GM19467 (cell line): ENCODE measurements around the gene KLF13.

Experiments
- ATAC-seq: cut with Tn5 transposase; IDR thresholded peaks from one replicate; pipeline ENCODE4 v1.9.1; 2021; ENCODE audit warnings: mild to moderate bottlenecking, moderate library complexity; ENCODE audit not compliant: unreplicated experiment

KLF13 gene

GRCh38 chr15:31377030-31377429 is 50.4 kb downstream of the KLF13 start:
- ATAC-seq = no peak

GRCh38 chr15:31378363-31378903 is 51.8 kb downstream of the KLF13 start:
- ATAC-seq = no peak

- no peak for ATAC-seq
Measured at GRCh38 chr15:31379042-31379441, 52.4 kb downstream of the KLF13 start.

GRCh38 chr15:31379577-31379976 is 52.9 kb downstream of the KLF13 start:
- ATAC-seq = no peak

- no peak for ATAC-seq
Measured at GRCh38 chr15:31381801-31382712, 55.4 kb downstream of the KLF13 start.

GRCh38 chr15:31382713-31383045 is 56.0 kb downstream of the KLF13 start:
- ATAC-seq = no peak

- ATAC-seq = no peak
Measured at GRCh38 chr15:31383139-31383538, 56.5 kb downstream of the KLF13 start.

GRCh38 chr15:31384568-31384967 is 57.9 kb downstream of the KLF13 start:
- no peak for ATAC-seq

- ATAC-seq = no peak
Measured at GRCh38 chr15:31385736-31386135, 59.1 kb downstream of the KLF13 start.

GRCh38 chr15:31387092-31387478 is 60.5 kb downstream of the KLF13 start:
- ATAC-seq = no peak

GRCh38 chr15:31387479-31388118 is 61.0 kb downstream of the KLF13 start:
- no peak for ATAC-seq

- no peak for ATAC-seq
Measured at GRCh38 chr15:31389576-31389975, 62.9 kb downstream of the KLF13 start.

- ATAC-seq = no peak
Measured at GRCh38 chr15:31390029-31390428, 63.4 kb downstream of the KLF13 start.

GRCh38 chr15:31390777-31391486 is 64.3 kb downstream of the KLF13 start:
- ATAC-seq = no peak

GRCh38 chr15:31391687-31392671 is 65.3 kb downstream of the KLF13 start:
- ATAC-seq = peak; percentile 81

GRCh38 chr15:31392761-31393401 is 66.2 kb downstream of the KLF13 start:
- peak; percentile 21 for ATAC-seq

GRCh38 chr15:31393444-31394091 is 66.9 kb downstream of the KLF13 start:
- ATAC-seq = no peak

- no peak for ATAC-seq
Measured at GRCh38 chr15:31396881-31397560, 70.4 kb downstream of the KLF13 start.
